ENCODE data around the gene HERPUD2.
"Not testable (repeated sequence)": the region's sequence is repeated elsewhere in the genome, so short reads cannot be mapped to it uniquely, and the experiment has no call there.

Gene HERPUD2

GRCh38 chr7:35605760-35606159, 89.2 kb downstream of the HERPUD2 start:
- DNase-seq (ENCODE audit: low read depth) = no peak

GRCh38 chr7:35604595-35604994, 90.3 kb downstream of the HERPUD2 start:
- no peak for DNase-seq (ENCODE audit: low read depth)

GRCh38 chr7:35599645-35600044, 95.3 kb downstream of the HERPUD2 start:
- no peak for DNase-seq (ENCODE audit: low read depth)

GRCh38 chr7:35599061-35599460, 95.9 kb downstream of the HERPUD2 start:
- DNase-seq (ENCODE audit: low read depth) = no peak

- no peak for DNase-seq (ENCODE audit: low read depth)
Observed at GRCh38 chr7:35596061-35596460, 98.9 kb downstream of the HERPUD2 start.

- no peak for DNase-seq (ENCODE audit: low read depth)
Observed at GRCh38 chr7:35593899-35594298, 101.0 kb downstream of the HERPUD2 start.

GRCh38 chr7:35588647-35589046, 106.3 kb downstream of the HERPUD2 start:
- no peak for DNase-seq (ENCODE audit: low read depth)

- no peak for DNase-seq (ENCODE audit: low read depth)
Observed at GRCh38 chr7:35584990-35585389, 109.9 kb downstream of the HERPUD2 start.

- not testable (repeated sequence) for DNase-seq (ENCODE audit: low read depth)
Observed at GRCh38 chr7:35584533-35584932, 110.4 kb downstream of the HERPUD2 start.
